ENCODE results near the gene REEP3.
"Not testable (repeated sequence)": the region's sequence is repeated elsewhere in the genome, so short reads cannot be mapped to it uniquely, and the experiment has no call there.

The REEP3 gene

DNA sequence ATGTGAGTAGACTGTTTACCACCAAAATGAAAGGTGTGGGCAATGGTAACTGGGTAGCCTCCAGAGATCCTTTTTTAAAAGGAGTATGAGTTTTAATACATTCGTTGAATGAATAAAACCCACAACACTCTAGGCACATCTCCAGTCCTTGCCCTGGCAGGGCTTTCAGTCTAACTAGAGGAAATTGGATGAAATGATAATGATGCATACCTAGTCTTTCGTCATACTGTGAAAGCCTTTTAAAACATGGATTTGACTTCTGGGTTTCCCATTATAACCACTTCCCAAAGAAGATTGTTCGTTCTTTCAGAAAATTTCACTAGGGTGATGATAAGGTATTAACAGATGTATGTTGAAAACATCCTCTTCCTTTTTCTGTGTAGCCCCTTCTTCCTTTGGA, 110.8 kb downstream of the REEP3 start:
- no peak for DNase-seq

DNA sequence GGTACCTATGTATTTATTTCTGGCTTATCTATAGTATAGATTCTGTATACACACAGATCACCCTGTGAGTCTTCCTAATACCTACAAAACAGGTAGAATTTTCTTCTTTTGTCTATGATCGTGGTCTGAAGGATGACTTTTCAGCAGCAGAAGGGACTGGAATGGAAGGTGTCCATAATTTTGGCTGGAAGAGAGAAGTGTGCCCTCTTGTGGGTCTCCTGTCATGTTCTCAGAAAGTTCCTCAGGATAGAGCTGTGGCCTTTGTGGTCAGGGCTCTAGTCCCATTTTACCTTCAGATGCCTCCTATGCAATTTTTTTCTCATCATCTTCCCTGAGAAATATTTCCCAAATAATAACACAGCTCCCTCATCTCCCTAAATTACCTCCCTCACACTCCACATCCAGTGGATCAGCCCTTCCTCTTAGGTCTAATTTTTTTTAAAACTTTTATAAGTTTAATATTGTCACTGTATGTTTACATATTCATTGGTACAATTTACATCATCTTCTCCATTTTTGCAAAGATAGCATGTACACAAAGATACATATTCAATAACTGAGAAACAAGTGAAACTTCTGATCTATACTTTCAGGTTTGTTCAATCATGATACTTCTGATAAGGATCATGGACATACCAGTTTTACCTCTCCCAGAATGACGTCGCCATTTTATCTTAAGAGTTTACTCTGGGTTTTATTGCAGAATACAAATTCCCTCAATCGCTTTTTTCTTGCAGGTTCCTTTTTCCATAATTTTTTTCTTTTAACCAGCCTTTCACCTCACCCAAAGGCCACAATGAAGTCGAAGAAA, 112.7 kb downstream of the REEP3 start:
- no peak for DNase-seq

DNA sequence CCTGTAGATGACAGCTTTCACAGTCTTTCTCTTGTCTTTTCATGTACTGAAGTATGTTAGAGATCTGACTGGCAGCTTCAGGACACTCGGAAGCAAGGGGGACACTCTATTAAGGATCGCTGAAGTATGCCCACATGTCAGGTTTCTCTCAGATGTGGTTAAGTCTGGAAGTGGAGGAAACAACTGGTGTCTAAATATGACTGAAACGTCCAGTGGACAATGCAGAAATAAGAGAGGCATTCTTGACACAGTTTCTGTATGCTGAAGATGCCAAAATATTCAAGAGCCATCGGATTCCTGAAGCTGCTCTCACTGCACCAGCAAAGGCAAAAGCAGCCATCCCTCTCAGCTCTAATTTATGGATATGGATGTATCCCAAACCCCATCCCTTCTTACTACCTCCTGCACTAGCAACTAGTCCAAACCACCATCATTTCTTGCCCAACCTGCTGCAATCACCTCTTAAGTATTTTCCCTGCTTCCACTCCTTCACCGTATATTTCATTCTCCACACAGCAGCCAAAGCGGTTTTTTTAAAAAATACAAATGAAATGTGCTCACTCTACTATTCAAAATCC, 113.4 kb downstream of the REEP3 start:
- no peak for DNase-seq

DNA sequence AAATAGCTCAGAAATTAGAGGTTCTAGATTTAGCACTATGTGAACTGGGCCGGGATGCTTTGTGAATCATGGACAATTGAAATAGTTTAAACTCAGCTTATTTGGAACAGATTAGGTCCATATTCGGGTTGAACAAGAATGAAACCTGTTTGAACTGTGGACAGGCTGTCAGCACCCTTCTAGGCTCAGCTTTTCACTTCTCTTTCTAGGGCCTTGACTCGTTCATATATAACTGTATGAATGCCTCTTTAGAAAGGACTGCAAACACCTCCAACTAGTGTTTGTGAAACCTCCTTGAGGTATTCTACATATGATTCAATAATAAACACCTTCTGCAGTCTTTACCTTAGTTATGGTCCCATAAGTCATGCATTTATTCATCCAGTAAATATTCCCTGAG, 115.6 kb downstream of the REEP3 start:
- DNase-seq = no peak

DNA sequence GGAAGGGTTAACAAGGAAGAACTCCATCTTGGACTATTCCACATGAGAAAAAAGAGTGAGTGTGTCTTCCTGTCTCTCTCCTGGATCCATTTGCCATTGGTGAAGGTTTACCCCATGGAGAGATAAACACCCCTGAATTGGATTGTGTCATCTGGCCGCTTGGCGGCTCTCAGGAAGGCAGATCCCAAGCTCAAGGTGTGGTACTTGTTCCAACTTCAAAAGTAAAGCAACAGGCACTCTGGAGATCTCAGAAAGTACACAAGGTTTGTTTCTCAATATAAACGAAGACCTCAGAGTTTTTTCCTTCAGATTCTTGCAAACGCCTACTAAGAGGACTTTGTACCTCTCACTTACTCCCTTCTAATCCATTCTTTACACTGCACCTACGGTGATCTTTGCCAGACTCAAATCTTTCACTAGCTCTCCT, 116.7 kb downstream of the REEP3 start:
- DNase-seq = no peak

DNA sequence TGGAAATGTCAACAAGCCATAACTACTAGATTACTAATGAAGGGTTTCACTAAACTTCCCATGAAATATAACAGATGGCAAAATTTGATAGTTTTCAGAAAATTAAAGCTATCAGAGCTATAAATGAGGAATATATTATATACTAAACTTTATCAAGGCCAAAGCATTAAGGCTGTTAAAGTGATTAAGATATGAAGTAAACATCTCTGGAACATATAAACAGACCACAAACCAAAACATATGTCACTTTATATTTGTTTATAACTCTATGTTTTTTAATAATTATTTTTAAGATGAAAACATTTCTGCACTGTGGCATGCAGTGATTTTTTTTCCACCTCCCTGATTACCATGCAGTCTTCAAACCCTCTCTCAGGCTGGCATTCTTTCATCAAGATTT, 120.2 kb downstream of the REEP3 start:
- no peak for DNase-seq

DNA sequence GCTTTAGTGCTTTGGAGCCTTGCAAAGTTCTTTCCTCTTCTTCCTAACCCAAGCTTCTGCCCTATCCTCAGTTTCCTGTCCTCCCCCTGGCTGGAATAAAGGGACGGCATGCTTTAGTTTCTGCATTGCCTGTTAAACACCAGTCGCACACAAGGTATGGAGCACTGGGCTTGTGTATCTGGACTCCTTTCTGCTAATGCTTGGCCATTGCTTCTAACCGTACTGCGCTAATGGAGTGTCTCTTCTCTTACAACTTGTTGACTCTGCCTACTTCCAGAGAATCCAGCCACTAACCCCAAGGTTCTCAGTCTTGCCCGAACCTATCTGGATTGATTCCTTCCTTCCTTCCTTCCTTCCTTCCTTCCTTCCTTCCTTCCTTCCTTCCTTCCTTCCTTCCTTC, 120.6 kb downstream of the REEP3 start:
- no peak for DNase-seq

DNA sequence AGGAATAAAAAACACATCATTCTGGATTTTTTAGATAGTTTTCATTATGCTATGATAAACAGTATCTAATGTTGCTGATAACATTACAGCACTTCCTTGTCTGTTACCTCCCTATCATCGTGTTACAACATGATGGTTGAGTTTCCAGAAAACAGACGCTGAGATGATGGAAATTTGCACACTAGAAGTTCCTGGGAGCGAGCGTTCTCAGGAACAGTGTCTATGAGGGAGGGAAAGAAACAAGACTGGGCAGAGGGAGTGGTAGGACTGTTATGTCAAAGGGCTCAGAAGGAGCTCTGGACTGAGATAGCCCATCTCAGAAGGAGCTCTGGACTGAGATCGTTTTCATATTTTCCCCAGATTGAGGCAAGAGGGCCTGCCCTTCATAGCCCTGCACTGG, 121.6 kb downstream of the REEP3 start:
- no peak for DNase-seq

DNA sequence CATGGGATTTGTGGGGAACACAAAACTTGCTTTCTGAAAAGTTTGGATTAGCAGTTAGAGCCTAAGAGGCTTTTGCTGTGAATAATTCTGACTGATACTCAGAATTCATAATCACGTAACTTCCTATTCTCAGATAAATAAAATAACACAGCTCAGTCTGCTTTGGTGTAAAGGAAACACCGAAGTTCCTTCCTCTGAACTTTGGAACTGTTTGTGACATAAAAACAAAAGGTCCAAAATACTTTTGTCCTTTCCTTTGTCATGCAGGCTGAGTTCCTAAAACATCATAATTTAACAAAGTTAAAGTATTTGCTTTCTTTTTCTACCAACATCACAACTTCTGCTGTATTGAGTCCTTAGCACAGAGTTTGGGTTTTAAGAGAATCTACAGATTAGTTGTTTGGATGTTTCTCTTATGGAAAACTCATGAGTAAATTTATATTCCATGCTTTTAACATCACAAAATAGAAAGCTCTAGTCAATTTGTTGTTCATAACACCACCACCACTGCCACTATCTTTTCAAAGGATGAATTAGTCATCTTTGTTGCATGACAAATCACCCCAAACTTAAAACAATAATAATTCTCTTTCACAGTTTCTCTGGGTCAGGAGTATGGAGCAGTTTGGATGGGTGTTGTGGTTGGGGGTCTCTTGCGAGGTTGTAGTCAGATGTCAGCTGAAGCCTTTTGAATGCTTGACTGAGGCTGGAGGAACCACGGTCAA, 123.4 kb downstream of the REEP3 start:
- no peak for DNase-seq

DNA sequence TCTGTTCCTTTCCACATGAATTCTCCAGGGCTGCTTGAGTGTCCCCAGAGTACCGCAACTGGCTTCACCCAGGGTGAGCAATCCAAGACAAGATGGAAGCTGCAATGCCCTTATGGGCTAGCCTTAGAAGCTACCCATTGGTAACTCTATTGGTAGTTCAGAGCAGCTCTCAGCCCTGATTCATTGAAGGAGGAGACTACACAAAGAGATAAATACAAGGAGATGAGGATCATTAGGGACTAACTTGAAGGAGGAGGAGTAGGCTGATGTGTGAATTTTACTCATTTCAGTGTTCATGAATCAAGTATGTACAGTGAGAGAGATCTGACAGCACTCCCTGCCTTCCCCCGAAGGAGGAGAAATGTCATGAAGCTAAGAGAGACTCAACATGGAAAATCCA, 124.0 kb downstream of the REEP3 start:
- no peak for DNase-seq

DNA sequence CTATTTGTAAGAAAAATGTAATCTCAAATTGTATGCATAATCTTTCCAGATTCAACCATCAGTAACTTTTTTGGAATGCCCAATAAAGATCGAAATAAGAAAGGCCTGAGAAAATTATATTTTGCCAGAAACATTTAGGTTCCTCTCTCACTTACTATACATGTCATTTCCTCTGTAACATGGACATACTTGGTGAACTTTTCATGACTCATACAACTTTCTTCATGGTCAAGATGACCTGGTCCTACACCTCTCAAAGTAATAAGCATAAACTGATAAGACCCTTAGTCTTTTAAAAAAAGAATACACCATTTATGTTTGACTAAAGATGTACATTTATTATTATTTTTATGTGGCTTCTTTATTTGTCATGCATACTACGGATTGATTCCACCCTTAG, 125.3 kb downstream of the REEP3 start:
- DNase-seq = no peak

DNA sequence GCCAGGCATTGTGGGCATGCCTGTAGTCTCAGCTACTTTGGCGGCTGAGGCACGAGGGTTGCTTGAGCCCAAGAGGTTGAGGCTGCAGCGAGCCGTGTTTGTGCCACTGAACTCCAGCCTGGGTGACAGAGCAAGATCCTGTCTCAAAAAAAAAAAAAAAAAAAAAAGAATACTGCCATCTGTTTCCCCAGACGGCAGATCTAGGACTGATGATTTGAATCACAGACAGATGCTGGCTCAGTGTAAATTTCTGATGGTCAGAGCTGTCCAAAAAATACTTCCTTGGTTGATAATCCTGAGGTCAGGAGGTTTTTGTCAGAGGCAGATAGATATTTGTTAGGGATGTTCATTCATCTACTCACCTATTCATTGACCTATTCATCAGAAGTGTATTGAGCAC, 130.7 kb downstream of the REEP3 start:
- no peak for DNase-seq

DNA sequence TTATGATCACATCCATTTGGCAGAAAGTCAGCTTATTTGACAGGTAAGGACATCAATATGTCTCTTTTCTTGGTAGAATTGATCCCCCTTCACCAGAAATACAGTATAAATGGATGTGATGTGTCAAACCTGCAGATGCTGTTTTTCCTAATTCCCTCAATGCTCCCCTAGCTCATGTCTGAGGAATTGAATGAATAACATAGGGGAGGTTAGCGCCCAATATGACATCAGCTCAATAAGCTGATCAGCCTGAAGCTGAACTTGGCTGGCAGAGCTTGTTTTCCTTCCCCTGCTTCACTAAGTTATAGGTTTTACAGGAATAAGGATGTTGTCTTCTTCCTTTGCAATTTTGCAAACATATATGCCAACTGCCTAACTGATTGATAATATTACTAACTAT, 132.5 kb downstream of the REEP3 start:
- no peak for DNase-seq

DNA sequence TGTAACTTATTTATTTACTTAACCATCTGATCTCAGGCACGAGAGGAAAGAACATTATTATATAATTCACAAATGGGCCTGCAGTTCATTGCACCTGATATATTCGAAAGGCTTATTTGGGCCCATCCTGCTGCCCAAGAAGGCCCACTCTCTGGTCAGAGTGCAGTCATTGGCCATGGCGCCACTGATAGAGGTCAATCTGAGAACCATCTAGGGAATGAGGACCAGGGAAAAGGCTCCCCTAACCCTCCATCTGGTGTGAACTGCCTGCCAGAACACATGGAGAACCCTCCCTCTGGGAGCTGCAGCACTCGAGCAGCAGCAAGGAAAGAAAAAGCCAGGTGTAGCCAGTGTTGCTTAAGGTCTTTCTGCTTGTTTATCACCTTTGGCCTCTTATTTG, 136.6 kb downstream of the REEP3 start:
- no peak for DNase-seq

DNA sequence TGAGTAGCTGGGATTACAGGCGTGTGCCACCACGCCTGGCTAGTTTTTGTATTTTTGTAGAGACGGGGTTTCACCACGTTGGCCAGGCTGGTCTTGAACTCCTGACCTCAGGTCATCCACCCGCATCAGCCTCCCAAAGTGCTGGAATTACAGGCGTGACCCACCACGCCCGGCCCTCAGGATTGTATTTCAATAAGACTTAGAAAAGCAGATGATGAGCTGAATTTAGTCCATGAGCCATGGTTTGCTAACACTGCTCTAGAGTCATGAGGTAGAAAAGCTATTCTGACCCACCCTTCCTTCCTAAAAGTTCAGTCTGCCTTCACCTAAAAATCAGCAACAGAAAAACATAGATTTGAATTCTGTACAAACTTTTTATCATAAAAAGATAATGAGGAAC, 139.7 kb downstream of the REEP3 start:
- DNase-seq = not testable (repeated sequence)

DNA sequence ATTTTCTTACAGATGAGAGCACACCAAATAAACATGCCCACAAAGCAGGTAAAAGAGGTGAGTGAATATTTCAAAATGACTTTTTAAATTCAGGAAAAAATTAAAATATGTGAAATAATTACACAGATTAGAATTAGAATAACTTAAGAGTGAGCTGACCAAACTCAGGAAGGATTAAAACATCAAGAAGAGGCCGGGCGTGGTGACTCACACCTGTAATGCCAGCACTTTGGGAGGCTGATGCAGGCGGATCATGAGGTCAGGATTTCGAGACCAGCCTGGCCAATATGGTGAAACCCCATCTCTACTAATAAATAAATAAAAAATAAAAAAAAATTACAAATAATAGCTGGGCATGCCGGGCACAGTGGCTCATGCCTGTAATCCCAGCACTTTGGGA, 140.1 kb downstream of the REEP3 start:
- no peak for DNase-seq

DNA sequence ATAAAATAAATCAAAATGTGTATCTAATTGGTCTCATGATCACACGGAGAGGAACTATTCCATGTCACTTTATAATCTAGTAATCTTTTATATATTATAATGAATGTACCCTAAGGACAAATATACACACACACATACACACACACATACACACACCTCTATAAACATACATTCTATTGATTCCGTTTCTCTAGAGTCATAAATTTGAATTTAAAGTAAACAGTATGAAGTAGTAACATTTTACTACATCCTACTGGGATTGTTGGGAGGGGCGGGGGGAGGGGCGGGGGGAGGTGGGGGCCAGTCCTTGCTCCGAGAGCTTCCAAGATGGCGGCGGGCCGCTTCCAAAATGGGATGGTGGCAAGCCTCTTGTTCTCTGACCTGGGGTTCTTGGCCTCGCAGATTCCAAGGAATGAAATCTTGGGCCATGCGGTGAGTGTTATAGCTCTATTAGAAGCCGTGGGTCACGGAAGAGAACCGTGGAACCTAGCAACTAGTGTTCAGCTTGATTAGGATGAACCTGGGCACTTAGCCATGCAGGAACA, 143.2 kb downstream of the REEP3 start:
- no peak for DNase-seq

DNA sequence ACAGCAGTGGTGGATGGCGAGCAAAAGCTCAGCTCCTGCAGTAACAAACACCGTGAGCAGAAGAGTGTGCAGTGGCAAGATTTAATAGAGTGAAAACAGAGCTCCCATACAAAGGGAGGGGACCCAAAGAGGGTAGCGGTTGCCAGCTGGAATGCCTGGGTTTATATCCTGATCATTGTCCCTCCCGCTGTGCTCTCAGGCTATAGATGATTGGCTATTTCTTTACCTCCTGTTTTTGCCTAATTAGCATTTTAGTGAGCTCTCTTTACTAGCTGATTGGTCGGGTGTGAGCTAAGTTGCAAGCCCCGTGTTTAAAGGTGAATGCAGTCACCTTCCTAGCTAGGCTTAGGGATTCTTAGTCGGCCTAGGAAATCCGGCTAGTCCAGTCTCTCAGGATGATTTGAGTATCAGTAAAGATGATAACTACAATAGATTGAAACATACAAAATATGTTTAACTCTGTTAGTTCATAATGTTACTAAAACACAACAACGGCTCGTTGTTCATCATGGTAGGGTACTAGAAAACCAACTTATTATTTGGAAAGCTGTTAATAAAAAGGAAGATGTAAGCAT, 143.9 kb downstream of the REEP3 start:
- not testable (repeated sequence) for DNase-seq

DNA sequence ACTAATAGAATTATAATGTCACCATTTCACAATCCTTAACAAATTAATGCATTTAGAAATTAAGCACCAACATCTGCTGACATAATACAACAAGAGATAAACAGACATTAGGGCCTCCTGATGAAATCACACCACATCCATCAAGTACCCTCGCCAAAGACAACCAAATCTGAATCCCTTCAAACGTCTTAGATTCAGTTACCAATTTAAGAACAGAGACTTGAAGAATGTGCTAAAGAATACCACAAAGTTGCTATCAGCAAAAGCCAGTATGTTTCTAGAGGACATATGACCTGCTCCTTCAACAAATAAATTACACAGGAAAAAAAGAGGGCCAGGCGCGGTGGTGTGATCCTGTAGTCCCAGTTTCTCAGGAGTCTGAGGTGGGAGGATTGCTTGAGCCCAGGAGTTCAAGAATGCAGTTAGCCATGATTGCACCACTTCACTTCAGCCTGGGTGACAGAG, 144.5 kb downstream of the REEP3 start:
- no peak for DNase-seq

DNA sequence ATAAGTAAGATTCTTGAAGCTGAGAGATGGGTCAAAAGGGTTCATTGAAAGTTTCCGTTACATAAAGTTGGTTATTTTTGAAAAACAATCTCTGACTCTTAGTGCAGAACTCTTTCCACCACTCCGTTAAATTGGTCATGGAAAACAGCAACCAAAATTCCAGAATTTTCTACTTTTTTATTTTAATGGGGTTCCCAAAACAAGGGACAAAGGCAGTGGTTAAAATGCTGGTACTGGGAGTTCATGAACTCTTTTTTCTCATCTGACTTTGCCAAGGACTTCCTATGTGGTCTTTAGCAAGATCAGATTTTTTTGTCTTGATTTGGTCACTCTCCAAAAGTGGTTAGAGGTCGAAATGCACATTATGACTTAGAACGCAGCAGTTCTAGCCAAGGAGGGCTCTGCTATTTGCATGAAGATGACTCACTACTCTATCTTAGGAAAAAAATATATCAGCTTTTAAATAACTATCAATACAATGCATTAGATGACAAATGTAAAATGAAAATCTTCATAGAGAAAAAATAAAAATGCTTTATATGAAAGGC, 145.7 kb downstream of the REEP3 start:
- DNase-seq = no peak

DNA sequence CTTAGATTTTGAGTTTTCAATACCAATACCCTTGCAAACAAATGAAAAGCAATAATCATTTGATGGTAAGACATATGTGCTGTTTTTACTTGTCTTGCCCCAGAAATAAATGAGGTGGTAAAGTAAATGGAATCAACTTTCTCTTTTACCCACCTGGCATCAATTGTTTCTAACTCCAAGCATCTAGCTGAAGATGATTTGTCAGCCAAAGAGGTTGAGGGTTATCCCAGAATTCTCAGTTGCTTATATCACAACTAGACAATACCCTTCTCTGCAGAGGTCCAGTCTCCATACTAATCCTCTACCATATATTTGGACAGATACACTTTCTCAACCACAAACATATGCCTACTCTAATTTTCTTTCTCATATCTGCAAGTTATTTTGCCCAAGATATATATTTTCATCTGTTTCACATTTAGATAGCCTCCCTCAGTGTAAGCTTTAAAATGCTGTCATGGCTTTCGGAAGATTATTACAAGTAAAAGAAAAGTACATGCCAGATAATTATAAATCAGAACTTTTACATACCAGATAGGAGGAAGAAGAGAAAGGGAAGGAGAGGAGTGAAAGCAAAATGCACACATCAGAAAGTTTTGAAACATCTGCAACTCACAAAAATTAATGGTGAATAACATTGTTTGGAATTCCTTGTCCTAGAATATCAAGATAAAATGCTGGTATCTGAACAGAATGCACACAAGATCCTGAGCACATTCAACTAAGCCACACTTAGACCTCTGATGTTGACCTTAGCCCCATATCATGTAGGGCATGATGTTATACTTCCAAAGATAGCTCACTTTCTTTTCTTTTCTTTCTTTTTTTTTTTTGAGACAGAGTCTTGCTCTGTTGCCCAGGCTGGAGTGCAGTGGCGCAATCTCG, 146.6 kb downstream of the REEP3 start:
- no peak for DNase-seq

DNA sequence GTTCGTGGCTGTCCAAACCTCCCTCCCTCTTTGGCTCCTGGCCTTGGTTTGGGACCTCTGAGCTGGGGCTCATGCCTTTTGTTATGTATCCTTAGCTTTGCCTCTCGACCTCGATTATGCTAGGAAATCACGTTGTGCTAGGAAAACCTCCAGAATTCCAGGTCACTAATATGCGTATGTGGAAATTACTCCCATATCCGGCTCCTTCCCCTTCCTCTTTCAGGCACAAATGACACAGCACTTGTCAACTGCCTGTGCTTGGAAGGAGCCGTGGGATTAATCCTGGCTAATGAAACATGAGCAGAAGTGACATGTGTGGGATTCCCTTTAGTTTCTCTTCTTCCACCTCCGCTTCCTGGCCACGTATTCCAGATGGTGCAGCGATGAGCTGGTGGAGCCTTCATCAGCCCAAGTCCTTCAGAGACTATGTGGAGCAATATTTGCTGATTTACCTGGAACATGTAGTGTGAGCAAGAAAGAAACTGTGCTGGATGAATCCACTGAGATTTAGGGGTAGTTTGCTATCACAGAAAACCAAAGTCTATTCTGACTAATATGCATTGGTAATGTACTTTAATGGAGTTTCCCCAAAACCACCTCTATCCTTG, 149.2 kb downstream of the REEP3 start:
- DNase-seq = no peak
